Psoas muscle (tissue), 8 donors: ENCODE results near the gene KLF1. TPM values are rescaled to one million over a fixed set of nuclear protein-coding genes. Genes with fewer than 3 reads are reported as not detected.

Experiments
- ATAC-seq, 4 donors: fragments of 200-7000 bp; cut with Tn5 transposase; one replicate each; pipeline ENCODE4 v1.9.1; 2020; ENCODE audit warnings: moderate library complexity in 3 of 4, mild to moderate bottlenecking in 2 of 4
- DNase-seq, 2 donors: peaks; one replicate each; pipeline ENCODE4 v3.0.0-alpha.2; 2020
- H3K27ac ChIP-seq: fragments of 200-600 bp; one replicate; pipeline ENCODE4 v1.8.0; 2022
- H3K27me3 ChIP-seq, 3 donors: fragments of 200-600 bp in 1 of 3; one replicate each; pipeline versions ENCODE4 v1.6.1 to v1.8.0; 2013 to 2022; ENCODE audit warnings: low read length in 2 of 3, mild to moderate bottlenecking in 2 of 3, moderate library complexity in 1 of 3; ENCODE audit not compliant: insufficient read depth in 3 of 3
- H3K36me3 ChIP-seq, 2 donors: fragments of 200-600 bp in 1 of 2; one replicate each; pipeline versions ENCODE4 v1.6.1 to v1.8.0; 2013 to 2022; ENCODE audit warnings: low read depth in 1 of 2, mild to moderate bottlenecking in 1 of 2, moderate library complexity in 1 of 2; ENCODE audit not compliant: insufficient read depth in 1 of 2
- H3K4me1 ChIP-seq: fragments of 200-600 bp; one replicate; pipeline ENCODE4 v1.8.0; 2022
- H3K4me3 ChIP-seq: fragments of 200-600 bp; one replicate; pipeline ENCODE4 v1.8.0; 2022; ENCODE audit warnings: mild to moderate bottlenecking
- H3K9me3 ChIP-seq: fragments of 200-600 bp; one replicate; pipeline ENCODE4 v1.8.0; 2022
- WGBS, 3 donors: extraction: QIAGEN DNeasy Blood & Tissue Kit; methylation state at CpG; one replicate each; pipeline versions ENCODE4 v1.1.6 to v1.1.7; 2013; 5-methylcytosine and 5-hydroxymethylcytosine counted together
- intact Hi-C, 2 donors: fragments of 100-400 bp; cut with DNase I; formaldehyde crosslinking; loops; one replicate each; pipeline versions ENCODE4 v1.11.0 to v1.14.2; 2022
- polyA plus RNA-seq, 3 donors: library from polyadenylated mRNA; stranded (reverse); fragments of 200-250 nt; gene quantifications; one replicate each; pipeline ENCODE4 v1.2.3, GENCODE V29; 2013
- total RNA-seq, 4 donors: library from RNA; stranded (reverse); fragmentation: NEBNext Ultra II Directional in 2 of 4; extraction: Animal tissue kit (Norgen Biotek cat#: 25700) in 2 of 4; gene quantifications; one replicate each; pipeline versions ENCODE4 v1.2.1 to v1.2.4, GENCODE V29; 2021 to 2023
- TF ChIP-seq, protein P1 (sequence below): fragments of 200-600 bp; IDR thresholded peaks from one replicate; pipeline ENCODE4 v1.8.0; 2022; ENCODE audit warnings: antibody characterized with exemption
- donor health status: healthy with polysubstance abuse.
- donor health status: DM: no; HTN: no; CAD: no; lungs with moderate emphysema.
- donor health status: Bipolar disorder and iron deficiency.
- donor health status: healthy.
- donor health status: DM: yes; HTN: yes; CAD: no.
- donor health status: DM: no; HTN: no; CAD: no.
- donor health status: DM: no; HTN: no; CAD: no.
- donor health status: DM: yes; HTN: yes; CAD: no.

Gene KLF1
- total and polyA plus RNA-seq, 7 donors = 0.18 to 0.37 (median 0.34) TPM; not detected in 4

DNA sequence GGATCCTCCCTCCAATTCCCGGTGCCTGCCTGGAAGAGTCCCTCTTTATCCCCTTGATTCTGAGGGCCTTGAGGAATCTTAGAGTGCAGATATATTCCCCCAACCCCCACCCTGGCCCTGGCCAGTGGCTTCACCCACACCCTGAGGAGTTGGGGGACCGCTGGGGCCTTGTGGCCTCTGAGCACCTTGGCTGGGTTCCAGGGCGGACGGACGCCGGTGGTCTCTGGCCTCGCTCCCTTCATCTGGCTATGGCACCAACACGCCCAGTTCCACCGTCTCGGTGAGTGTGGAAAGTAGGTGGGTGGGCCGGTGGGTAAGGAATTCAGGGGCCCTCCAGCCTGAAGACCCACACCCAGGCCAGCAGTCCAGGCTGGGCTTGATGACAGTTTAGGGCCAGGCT, 43.7 kb downstream of the KLF1 start:
- intact Hi-C loops = loop anchor here in 1 of 2 donors (5.0 kb wide), 1 partner anchor 36 kb away; the partner anchor contains the start of gene RNASEH2A
- no peak overlapping the region for H3K27ac ChIP-seq
- peak in 1 of 2 donors; percentile 51 for DNase-seq
- H3K9me3 ChIP-seq = no peaks in the 10 kb centered on the region
- no peaks in the 10 kb centered on the region for H3K36me3 ChIP-seq
- 71 to 79% (median 75%) methylated on average over 11 of the region's 11 CpGs for WGBS, 3 donors
- TF ChIP-seq, protein P1, sequence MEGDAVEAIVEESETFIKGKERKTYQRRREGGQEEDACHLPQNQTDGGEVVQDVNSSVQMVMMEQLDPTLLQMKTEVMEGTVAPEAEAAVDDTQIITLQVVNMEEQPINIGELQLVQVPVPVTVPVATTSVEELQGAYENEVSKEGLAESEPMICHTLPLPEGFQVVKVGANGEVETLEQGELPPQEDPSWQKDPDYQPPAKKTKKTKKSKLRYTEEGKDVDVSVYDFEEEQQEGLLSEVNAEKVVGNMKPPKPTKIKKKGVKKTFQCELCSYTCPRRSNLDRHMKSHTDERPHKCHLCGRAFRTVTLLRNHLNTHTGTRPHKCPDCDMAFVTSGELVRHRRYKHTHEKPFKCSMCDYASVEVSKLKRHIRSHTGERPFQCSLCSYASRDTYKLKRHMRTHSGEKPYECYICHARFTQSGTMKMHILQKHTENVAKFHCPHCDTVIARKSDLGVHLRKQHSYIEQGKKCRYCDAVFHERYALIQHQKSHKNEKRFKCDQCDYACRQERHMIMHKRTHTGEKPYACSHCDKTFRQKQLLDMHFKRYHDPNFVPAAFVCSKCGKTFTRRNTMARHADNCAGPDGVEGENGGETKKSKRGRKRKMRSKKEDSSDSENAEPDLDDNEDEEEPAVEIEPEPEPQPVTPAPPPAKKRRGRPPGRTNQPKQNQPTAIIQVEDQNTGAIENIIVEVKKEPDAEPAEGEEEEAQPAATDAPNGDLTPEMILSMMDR = no peak
- H3K4me1 ChIP-seq = peaks cover 12% of the 10 kb centered on the region
- no peak for ATAC-seq
- no peak overlapping the region for H3K4me3 ChIP-seq
- H3K27me3 ChIP-seq = peaks cover 0 to 62% (median 21%) of the 10 kb centered on the region in 3 donors

DNA sequence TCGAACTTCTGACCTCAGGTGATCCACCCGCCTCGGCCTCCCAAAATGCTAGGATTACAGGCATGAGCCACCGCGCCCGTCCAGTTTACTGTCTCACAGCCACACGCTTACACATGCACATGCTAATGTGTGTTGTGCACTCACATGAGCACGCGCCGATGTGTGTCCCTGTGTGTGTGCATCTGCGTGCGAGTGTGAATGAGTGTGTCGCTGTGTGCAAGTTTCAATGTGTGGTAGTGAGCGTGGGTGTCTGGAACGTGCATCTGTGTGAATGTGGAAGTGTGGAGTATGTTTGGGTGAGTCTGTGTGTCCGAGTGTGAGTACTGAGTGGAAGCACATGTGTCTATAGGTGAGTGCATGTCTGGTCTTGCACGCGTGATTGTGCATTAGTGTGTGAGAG, 44.5 kb downstream of the KLF1 start:
- TF ChIP-seq, protein P1 = no peak
- Histone ChIP-seq H3K27me3 (peaks cover 0 to 69% (median 25%) of the 10 kb centered on the region in 3 donors), H3K27ac (no peak overlapping the region), H3K4me3 (no peak overlapping the region), H3K4me1 (peaks cover 9% of the 10 kb centered on the region), H3K36me3 (no peaks in the 10 kb centered on the region), H3K9me3 (no peaks in the 10 kb centered on the region)
- WGBS, 3 donors = 88 to 92% (median 89%) methylated on average over 18 of the region's 18 CpGs
- ATAC-seq = no peak
- peak in 1 of 2 donors; percentile 23 for DNase-seq
- intact Hi-C loops = loop anchor here in 1 of 2 donors (5.0 kb wide), 1 partner anchor 35 kb away; the partner anchor contains the start of gene RNASEH2A

DNA sequence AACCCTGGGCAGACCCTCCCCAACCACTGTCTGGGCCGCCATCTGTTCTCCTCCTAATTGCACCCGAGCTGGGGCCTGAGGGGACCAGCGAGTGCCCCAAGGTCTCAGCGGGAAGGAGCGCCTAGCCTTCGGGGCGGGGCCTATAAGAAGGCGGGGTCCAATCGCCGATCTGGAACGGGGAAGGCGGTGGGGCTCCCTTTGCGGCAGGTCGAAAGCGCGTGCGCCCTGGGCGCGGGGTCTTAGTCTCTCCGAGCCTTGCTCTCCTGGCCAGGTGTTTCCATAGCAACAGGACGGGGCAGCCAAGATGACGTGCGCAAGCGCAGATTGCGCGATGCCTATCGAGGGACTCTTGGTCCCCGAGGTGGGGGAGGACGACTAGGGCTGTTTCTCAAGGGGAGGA, 45.9 kb downstream of the KLF1 start:
- TF ChIP-seq, protein P1 = no peak
- Histone ChIP-seq H3K27ac (no peak overlapping the region), H3K4me1 (peaks cover 6% of the 10 kb centered on the region), H3K27me3 (peaks cover 0 to 81% (median 33%) of the 10 kb centered on the region in 3 donors), H3K9me3 (no peaks in the 10 kb centered on the region), H3K36me3 (no peaks in the 10 kb centered on the region), H3K4me3 (peak overlapping the region; percentile 42)
- 0 to 3% (median 1%) methylated on average over 29 of the region's 29 CpGs for WGBS, 3 donors
- ATAC-seq (no peak), DNase-seq (peak in 1 of 2 donors; percentile 53)
- intact Hi-C loops = loop anchor here in 1 of 2 donors (5.0 kb wide), 1 partner anchor 34 kb away; the partner anchor contains the start of gene RNASEH2A

DNA sequence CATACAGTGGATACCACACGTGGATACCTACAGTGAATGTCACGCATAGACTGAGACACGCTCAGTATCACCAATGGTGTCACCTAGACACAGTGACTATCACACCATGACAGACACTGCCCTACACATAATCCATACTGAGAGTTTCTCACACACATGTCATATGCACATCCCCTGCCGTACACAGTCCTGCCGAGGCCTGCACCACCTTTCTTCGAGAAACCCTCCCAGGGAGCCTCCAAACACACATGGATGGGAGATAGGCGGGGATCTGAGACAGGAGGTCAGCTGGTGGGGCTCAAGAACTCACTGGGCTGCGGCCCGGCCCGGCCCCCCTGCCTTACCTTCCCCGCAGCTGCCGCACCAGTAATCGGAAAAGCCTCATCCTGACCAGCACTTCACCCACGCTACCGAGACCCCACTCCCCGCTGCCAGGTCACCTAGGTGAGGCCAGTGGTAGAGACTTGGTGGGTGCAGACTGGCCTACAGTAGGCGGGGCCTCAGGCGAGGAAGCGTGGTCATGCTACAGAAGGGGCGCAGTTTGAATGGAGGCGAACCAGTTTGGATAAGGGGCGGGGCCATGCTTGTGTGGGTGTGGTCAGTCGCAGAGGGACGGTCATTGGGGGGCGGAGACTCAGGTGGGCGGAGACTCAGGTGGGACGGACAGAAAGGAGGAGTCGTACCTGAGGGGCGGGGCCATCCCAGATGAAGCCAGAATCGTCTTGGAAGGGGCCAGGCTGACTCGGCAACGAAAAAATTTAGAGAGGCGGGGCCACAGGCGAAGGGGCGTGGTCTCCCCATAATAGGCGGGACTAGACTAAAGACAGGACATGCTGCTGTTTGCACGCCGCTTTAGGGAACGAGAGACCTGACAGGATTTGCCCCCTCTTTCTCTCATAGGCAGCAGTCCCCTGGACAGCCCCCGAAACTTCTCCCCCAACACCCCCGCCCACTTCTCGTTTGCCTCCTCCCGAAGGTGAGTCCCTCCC, 46.6 kb downstream of the KLF1 start:
- TF ChIP-seq, protein P1 = no peak
- Histone ChIP-seq H3K9me3 (no peaks in the 10 kb centered on the region), H3K4me3 (peak overlapping the region; percentile 42), H3K4me1 (peaks cover 6% of the 10 kb centered on the region), H3K36me3 (no peaks in the 10 kb centered on the region), H3K27ac (no peak overlapping the region), H3K27me3 (peaks cover 0 to 88% (median 37%) of the 10 kb centered on the region in 3 donors)
- 19 to 21% (median 20%) methylated on average over 43 of the region's 43 CpGs for WGBS, 3 donors
- intact Hi-C loops = loop anchor here in 1 of 2 donors (5.0 kb wide), 1 partner anchor 33 kb away; the partner anchor contains the start of gene RNASEH2A
- DNase-seq = peak; percentile 51 to 73
- ATAC-seq = peak; percentile 70 to 75 (median 72)
